ENCODE measurements around the gene C19orf44. TPM values are rescaled to one million over a fixed set of nuclear protein-coding genes. Genes with fewer than 3 reads are reported as not detected.
"Not testable (repeated sequence)": the region's sequence is repeated elsewhere in the genome, so short reads cannot be mapped to it uniquely, and the experiment has no call there.

The C19orf44 gene
- total RNA-seq (1 to 10 TPM; 1.6 to 3.5 (median 2.9) TPM), polyA plus RNA-seq (1 to 10 TPM; 3.0 to 4.1 TPM)
- long read RNA-seq, donor 1, partial matches to known transcripts, result 3 of 8 reads
- long read RNA-seq, donor 1, other reads (novel, unspliced or antisense), result 1 of 8 reads
- long read RNA-seq, donor 2, partial matches to known transcripts, result 1 of 5 reads
- long read RNA-seq, donor 2, other reads (novel, unspliced or antisense), result 2 of 5 reads
- long read RNA-seq, donor 3, partial matches to known transcripts, result 2 of 3 reads
- long read RNA-seq, donor 3, other reads (novel, unspliced or antisense), result 1 of 3 reads

GRCh38 chr19:16495982-16496612 is at the start of gene C19orf44, which contains the start of gene CALR3:
Gene C19orf44 (plus strand): TSS chr19:16496394. CDS start chr19:16500793, 4,399 bp downstream.
Gene CALR3 (minus strand): TSS chr19:16496167. CDS start chr19:16496129, 38 bp downstream.
- Histone ChIP-seq H3K27me3 (no peaks in the 10 kb centered on the region), H3K4me3 (peak within 1 kb of the TSS; percentile 37 to 81 (median 72)), H3K36me3 (peaks cover 0 to 5% (median 0%) of the 10 kb centered on the region in 9 donors), H3K4me1 (peaks cover 0 to 18% (median 8%) of the 10 kb centered on the region in 9 donors), H3K27ac (peak within 1 kb of the TSS; percentile 24 to 89 (median 79)), H3K9me3 (no peaks in the 10 kb centered on the region)
- intact Hi-C loops (cut with DNase I), result loop anchor here in 1 of 10 donors (1.0 to 5.0 kb wide), 2 partner anchors 24 to 46 kb away; partner anchors contain the start of gene CHERP
- 0 to 1% methylated on average over 50 to 52 of the region's 52 CpGs for WGBS, 2 donors
- ATAC-seq (peak; percentile 99 to 100 (median 99)), DNase-seq (peak; percentile 98 to 99)
- TF ChIP-seq, protein P1, sequence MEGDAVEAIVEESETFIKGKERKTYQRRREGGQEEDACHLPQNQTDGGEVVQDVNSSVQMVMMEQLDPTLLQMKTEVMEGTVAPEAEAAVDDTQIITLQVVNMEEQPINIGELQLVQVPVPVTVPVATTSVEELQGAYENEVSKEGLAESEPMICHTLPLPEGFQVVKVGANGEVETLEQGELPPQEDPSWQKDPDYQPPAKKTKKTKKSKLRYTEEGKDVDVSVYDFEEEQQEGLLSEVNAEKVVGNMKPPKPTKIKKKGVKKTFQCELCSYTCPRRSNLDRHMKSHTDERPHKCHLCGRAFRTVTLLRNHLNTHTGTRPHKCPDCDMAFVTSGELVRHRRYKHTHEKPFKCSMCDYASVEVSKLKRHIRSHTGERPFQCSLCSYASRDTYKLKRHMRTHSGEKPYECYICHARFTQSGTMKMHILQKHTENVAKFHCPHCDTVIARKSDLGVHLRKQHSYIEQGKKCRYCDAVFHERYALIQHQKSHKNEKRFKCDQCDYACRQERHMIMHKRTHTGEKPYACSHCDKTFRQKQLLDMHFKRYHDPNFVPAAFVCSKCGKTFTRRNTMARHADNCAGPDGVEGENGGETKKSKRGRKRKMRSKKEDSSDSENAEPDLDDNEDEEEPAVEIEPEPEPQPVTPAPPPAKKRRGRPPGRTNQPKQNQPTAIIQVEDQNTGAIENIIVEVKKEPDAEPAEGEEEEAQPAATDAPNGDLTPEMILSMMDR (IDR thresholded peaks at IDR 0.05), result peak in 7 of 9 donors; percentile 7 to 55 (median 24)

DNA sequence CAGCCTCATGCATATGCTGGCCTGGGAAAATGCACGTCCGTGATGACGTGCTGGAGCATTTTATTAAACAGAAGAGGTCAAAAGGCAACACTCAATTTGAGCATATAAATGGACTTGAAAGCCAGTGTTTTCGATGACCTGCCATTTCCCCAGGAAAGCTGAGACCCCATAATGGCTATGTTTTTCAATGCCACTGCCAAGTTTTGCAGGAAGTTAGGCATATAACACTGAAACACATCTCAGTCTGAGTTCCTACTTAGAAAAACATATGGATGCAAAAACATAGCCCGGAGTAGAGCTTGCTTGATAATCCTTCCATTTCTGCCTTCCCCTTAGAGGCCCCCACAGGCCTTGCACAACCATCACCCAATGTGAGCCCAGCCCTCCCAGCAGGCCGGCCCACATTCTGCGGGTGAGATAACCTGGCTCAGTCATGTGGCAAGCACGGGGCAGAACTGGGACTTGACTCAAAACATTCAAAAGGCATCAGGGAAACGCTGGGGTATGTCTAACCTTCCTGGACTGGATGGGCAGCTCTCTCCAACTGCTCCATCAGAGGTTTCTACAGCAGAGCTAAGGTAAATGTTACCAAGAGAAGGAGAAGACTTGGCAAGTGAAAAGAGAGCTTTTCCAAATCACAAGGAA is 49.3 kb upstream of the C19orf44 start:
- Histone ChIP-seq H3K9me3 (no peaks in the 10 kb centered on the region), H3K4me3 (no peak overlapping the region), H3K36me3 (peaks cover 0 to 4% (median 0%) of the 10 kb centered on the region in 9 donors), H3K27ac (peak overlapping the region; percentile 16 to 89 (median 57)), H3K27me3 (no peaks in the 10 kb centered on the region), H3K4me1 (peaks cover 23 to 90% (median 72%) of the 10 kb centered on the region in 9 donors)
- ATAC-seq (peak; percentile 82 to 95 (median 91)), DNase-seq (peak; percentile 70 to 82)
- intact Hi-C loops (cut with DNase I), result no loop called here
- 10 to 14% methylated on average over 9 of the region's 9 CpGs for WGBS, 2 donors
- TF ChIP-seq, protein P1 (IDR thresholded peaks at IDR 0.05), result no peak

DNA sequence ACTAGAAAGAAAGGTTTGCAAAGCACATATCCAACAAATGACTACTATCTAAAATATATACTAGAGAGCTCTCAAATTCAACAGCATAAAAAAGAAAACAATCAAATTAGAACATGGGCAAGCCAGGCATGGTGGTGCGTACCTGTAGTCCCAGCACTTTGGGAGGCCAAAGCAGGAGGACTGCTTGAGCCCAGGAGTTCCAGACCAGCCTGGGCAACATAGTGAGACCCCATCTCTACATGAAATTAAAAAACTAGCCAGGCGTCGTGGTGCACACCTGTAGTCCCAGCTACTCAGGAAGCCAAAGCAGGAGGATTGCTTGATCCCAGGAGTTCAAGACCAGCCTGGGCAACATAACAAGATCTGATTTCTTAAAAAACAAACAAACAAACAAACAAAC is 47.3 kb upstream of the C19orf44 start:
- ATAC-seq; H3K4me3 ChIP-seq; H3K36me3 ChIP-seq; intact Hi-C loops (cut with DNase I); H3K27me3 ChIP-seq; H3K9me3 ChIP-seq; DNase-seq: not testable (repeated sequence)
- Histone ChIP-seq H3K27ac (peak overlapping the region in 2 of 10 donors; percentile 72 to 89), H3K4me1 (peaks cover 14 to 89% (median 72%) of the 10 kb centered on the region in 9 donors)
- WGBS, 2 donors, result 95 to 97% methylated on average over 3 of the region's 3 CpGs

DNA sequence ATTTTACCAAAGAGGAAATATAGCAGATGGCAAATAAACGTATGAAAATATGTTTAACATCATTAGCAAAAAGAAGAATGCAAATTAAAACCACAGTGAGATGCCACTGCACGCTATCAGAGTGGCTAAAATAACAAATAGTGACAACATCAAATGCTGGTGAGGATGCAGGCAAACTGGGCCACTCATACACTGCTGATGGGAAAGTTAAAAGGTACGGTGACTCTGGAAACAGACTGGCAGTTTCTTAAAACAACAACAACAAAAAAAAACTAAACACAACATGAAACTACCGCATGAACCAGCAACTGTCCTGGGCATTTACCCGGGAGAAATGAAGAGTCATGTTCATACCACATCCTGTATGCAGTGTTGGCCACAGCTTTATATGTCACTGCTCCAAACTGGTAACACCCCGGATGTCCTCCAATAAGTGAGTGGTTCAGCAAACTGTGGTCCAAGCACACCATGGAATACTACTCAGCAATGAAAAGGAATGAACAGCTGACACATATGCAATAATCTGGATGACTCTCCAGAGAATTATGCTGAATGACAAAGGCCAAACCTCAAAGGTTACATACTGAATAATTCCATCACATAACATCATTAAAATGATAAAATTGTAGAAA is 46.7 kb upstream of the C19orf44 start:
- peaks cover 20 to 89% (median 72%) of the 10 kb centered on the region in 9 donors for H3K4me1 ChIP-seq
- H3K36me3 ChIP-seq, result no peaks in the 10 kb centered on the region
- WGBS, 2 donors, result 85 to 86% methylated on average over 6 of the region's 6 CpGs
- ATAC-seq (no peak), DNase-seq (no peak)
- peak overlapping the region in 4 of 10 donors; percentile 40 to 89 (median 58) for H3K27ac ChIP-seq
- intact Hi-C loops (cut with DNase I), result no loop called here
- H3K4me3 ChIP-seq, result no peak overlapping the region
- H3K27me3 ChIP-seq, result no peaks in the 10 kb centered on the region
- H3K9me3 ChIP-seq, result no peaks in the 10 kb centered on the region
- TF ChIP-seq, protein P1 (IDR thresholded peaks at IDR 0.05), result no peak

Measured in heart right ventricle (tissue), 16 donors.